ENCODE data around the gene ASIC4. TPM values are rescaled to one million over a fixed set of nuclear protein-coding genes. Genes with fewer than 3 reads are reported as not detected.

Gene ASIC4
- total and polyA plus RNA-seq, 2 of the 13 experiments (the other 11 are each of a cell fraction or from before 2014, with no cell fraction given): 0.03 TPM; not detected in 1

DNA sequence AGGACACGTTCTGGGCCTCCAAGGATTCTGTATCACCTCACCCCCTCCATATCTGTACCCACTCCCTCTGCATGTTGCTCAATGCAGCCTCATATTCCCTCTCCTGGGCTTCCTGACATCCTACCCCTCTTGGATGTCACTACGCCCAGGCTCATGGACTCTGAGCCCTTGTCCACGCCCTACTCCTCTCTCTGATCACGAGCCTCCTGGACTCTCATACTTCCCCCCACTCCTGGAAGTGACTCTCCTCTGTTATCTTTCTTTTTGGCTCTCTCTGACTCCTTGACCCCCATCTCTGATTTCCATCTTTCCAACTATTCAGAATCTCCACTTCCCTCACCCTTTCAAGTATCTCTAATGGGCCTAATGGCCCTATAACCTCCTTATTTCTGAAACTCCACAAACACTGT, 31.7 kb downstream of the ASIC4 start (continued):
- TF ChIP-seq ZBTB38 (CRISPR knock-in tag; IDR thresholded peaks at IDR 0.05): peak; percentile 47; the same call in 1 of the 2 replicates
- TF ChIP-seq CC2D1A (CRISPR knock-in tag; IDR thresholded peaks at IDR 0.05): no peak
- no peak for TF ChIP-seq ZBTB3 (CRISPR knock-in tag; IDR thresholded peaks at IDR 0.05; ENCODE audit: borderline replicate concordance, low read depth)
- no peak for TF ChIP-seq MAFG (CRISPR knock-in tag; IDR thresholded peaks at IDR 0.05)
- peak; percentile 85 for TF ChIP-seq ZSCAN9 (CRISPR knock-in tag; IDR thresholded peaks at IDR 0.05; ENCODE audit: borderline replicate concordance)
- no peak for TF ChIP-seq RBAK (CRISPR knock-in tag; IDR thresholded peaks at IDR 0.05)
- TF ChIP-seq PAWR (CRISPR knock-in tag; IDR thresholded peaks at IDR 0.05; ENCODE audit: borderline replicate concordance): no peak
- TF ChIP-seq POLR2AphosphoS2 (IDR thresholded peaks at IDR 0.05; ENCODE audit: low read depth, low read length): no peak
- TF ChIP-seq, protein P1, sequence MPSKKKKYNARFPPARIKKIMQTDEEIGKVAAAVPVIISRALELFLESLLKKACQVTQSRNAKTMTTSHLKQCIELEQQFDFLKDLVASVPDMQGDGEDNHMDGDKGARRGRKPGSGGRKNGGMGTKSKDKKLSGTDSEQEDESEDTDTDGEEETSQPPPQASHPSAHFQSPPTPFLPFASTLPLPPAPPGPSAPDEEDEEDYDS (CRISPR knock-in tag; IDR thresholded peaks at IDR 0.05): no peak; the same call in 1 of the 2 replicates
- TF ChIP-seq ZNF674 (CRISPR knock-in tag; IDR thresholded peaks at IDR 0.05; ENCODE audit: low read depth): no peak
- TF ChIP-seq ZNF326 (CRISPR knock-in tag; IDR thresholded peaks at IDR 0.05; ENCODE audit: borderline replicate concordance): no peak
- no peak for TF ChIP-seq RFXAP (CRISPR knock-in tag; IDR thresholded peaks at IDR 0.05; ENCODE audit: borderline replicate concordance)
- TF ChIP-seq, protein P2, sequence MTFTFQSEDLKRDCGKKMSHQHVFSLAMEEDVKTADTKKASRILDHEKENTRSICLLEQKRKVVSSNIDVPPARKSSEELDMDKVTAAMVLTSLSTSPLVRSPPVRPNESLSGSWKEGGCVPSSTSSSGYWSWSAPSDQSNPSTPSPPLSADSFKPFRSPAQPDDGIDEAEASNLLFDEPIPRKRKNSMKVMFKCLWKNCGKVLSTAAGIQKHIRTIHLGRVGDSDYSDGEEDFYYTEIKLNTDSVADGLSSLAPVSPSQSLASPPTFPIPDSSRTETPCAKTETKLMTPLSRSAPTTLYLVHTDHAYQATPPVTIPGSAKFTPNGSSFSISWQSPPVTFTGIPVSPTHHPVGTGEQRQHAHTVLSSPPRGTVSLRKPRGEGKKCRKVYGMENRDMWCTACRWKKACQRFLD (CRISPR knock-in tag; IDR thresholded peaks at IDR 0.05; ENCODE audit: borderline replicate concordance): no peak
- TF ChIP-seq, protein P3, sequence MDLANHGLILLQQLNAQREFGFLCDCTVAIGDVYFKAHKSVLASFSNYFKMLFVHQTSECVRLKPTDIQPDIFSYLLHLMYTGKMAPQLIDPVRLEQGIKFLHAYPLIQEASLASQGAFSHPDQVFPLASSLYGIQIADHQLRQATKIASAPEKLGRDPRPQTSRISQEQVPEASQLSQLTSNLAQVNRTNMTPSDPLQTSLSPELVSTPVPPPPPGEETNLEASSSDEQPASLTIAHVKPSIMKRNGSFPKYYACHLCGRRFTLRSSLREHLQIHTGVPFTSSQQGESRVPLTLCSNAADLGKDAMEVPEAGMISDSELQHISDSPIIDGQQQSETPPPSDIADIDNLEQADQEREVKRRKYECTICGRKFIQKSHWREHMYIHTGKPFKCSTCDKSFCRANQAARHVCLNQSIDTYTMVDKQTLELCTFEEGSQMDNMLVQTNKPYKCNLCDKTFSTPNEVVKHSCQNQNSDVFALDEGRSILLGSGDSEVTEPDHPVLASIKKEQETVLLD (CRISPR knock-in tag; IDR thresholded peaks at IDR 0.05; ENCODE audit: low read depth): no peak
- TF ChIP-seq, protein P4, sequence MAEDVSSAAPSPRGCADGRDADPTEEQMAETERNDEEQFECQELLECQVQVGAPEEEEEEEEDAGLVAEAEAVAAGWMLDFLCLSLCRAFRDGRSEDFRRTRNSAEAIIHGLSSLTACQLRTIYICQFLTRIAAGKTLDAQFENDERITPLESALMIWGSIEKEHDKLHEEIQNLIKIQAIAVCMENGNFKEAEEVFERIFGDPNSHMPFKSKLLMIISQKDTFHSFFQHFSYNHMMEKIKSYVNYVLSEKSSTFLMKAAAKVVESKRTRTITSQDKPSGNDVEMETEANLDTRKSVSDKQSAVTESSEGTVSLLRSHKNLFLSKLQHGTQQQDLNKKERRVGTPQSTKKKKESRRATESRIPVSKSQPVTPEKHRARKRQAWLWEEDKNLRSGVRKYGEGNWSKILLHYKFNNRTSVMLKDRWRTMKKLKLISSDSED (CRISPR knock-in tag; IDR thresholded peaks at IDR 0.05): no peak
- TF ChIP-seq, protein P5, sequence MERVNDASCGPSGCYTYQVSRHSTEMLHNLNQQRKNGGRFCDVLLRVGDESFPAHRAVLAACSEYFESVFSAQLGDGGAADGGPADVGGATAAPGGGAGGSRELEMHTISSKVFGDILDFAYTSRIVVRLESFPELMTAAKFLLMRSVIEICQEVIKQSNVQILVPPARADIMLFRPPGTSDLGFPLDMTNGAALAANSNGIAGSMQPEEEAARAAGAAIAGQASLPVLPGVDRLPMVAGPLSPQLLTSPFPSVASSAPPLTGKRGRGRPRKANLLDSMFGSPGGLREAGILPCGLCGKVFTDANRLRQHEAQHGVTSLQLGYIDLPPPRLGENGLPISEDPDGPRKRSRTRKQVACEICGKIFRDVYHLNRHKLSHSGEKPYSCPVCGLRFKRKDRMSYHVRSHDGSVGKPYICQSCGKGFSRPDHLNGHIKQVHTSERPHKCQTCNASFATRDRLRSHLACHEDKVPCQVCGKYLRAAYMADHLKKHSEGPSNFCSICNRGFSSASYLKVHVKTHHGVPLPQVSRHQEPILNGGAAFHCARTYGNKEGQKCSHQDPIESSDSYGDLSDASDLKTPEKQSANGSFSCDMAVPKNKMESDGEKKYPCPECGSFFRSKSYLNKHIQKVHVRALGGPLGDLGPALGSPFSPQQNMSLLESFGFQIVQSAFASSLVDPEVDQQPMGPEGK (CRISPR knock-in tag; IDR thresholded peaks at IDR 0.05): peak; percentile 81
- peak; percentile 93 for TF ChIP-seq MIER3 (CRISPR knock-in tag; IDR thresholded peaks at IDR 0.05; ENCODE audit: borderline replicate concordance)
- TF ChIP-seq PTBP1 (IDR thresholded peaks at IDR 0.05; ENCODE audit: low read depth, low read length, poor library complexity, severe bottlenecking): no peak
- no peak for TF ChIP-seq ZNF235 (CRISPR knock-in tag; IDR thresholded peaks at IDR 0.05; ENCODE audit: borderline replicate concordance)
- TF ChIP-seq, protein P6, sequence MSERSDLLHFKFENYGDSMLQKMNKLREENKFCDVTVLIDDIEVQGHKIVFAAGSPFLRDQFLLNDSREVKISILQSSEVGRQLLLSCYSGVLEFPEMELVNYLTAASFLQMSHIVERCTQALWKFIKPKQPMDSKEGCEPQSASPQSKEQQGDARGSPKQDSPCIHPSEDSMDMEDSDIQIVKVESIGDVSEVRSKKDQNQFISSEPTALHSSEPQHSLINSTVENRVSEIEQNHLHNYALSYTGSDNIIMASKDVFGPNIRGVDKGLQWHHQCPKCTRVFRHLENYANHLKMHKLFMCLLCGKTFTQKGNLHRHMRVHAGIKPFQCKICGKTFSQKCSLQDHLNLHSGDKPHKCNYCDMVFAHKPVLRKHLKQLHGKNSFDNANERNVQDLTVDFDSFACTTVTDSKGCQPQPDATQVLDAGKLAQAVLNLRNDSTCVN (CRISPR knock-in tag; IDR thresholded peaks at IDR 0.05; ENCODE audit: borderline replicate concordance): no peak
- no peak for TF ChIP-seq ZNF224 (CRISPR knock-in tag; IDR thresholded peaks at IDR 0.05)
- TF ChIP-seq SP1 (IDR thresholded peaks at IDR 0.05): no peak
- no peak for TF ChIP-seq SP1 (CRISPR knock-in tag; IDR thresholded peaks at IDR 0.05)
- TF ChIP-seq ZNF781 (CRISPR knock-in tag; IDR thresholded peaks at IDR 0.05; ENCODE audit: borderline replicate concordance, not compliant biosample characterization): no peak

All from HepG2 (cell line).